HEK293 (cell line): ENCODE data around the gene RFX4.
A peak's percentile ranks its signal among the peaks of the same experiment; 100 is the strongest.

Source experiments
- CTCF ChIA-PET: fragments of 350-600 bp; formaldehyde crosslinking; extraction: SDS; loops from one replicate; lab custom pipeline; 2021; ENCODE audit warnings: antibody characterized with exemption; lab: Yijun Ruan, JAX
- POLR2A ChIA-PET: fragments of 300-600 bp; formaldehyde crosslinking; extraction: SDS; loops from one replicate; lab custom pipeline; 2020; ENCODE audit warnings: antibody characterized with exemption, inconsistent platforms; lab: Yijun Ruan, JAX
- H3K27ac ChIP-seq: fragments of 200-500 bp; sonication (Bioruptor generic); 2 replicates; pipeline ENCODE4 v1.5.1; 2014; ENCODE audit warnings: low read depth, low read length, control low read depth, inconsistent platforms; ENCODE audit errors: extremely low read depth
- H3K36me3 ChIP-seq, 2 experiments: fragments of 200-500 bp in 1 of 2; sonication (Bioruptor generic) in 1 of 2; 1 replicate in 1 of 2; 2 replicates in 1 of 2; pipeline ENCODE4 v1.5.1; 2014 to 2017; ENCODE audit warnings: inconsistent platforms in 2 of 2, low read length in 2 of 2; ENCODE audit not compliant: control insufficient read depth in 2 of 2, insufficient read depth in 1 of 2
- H3K4me1 ChIP-seq: fragments of 200-500 bp; sonication (Bioruptor generic); 2 replicates; pipeline ENCODE4 v1.5.1; 2014; ENCODE audit warnings: mild to moderate bottlenecking, low read length, inconsistent platforms; ENCODE audit not compliant: control insufficient read depth, insufficient read depth
- H3K4me3 ChIP-seq: 2 replicates; pipeline ENCODE4 v1.5.1; 2011; ENCODE audit warnings: low read depth, mild to moderate bottlenecking, control low read depth, low read length, moderate library complexity
- H3K9me3 ChIP-seq: fragments of 200-500 bp; sonication (Bioruptor generic); 2 replicates; pipeline ENCODE4 v1.5.1; 2014; ENCODE audit warnings: low read depth, low read length, inconsistent platforms; ENCODE audit not compliant: control insufficient read depth, insufficient read depth
- BCL6B ChIP-seq: fragments of 450-650 bp; formaldehyde crosslinking; IDR thresholded peaks from 2 replicates; pipeline ENCODE4 v1.5.1; 2017; ENCODE audit warnings: missing biosample characterization, missing genetic modification characterization
- HOXC10 ChIP-seq: sonication (generic); formaldehyde crosslinking; IDR thresholded peaks from 2 replicates; pipeline ENCODE4 v1.8.1; 2023; ENCODE audit warnings: mild to moderate bottlenecking, missing genetic modification reagents
- RBAK ChIP-seq: fragments of 450-650 bp; formaldehyde crosslinking; IDR thresholded peaks from 2 replicates; pipeline ENCODE4 v1.5.1; 2016; ENCODE audit warnings: missing biosample characterization, missing genetic modification characterization
- WT1 ChIP-seq: fragments of 450-650 bp; formaldehyde crosslinking; IDR thresholded peaks from 2 replicates; pipeline ENCODE4 v1.5.1; 2016; ENCODE audit warnings: missing biosample characterization, missing genetic modification characterization
- ZBTB6 ChIP-seq: fragments of 450-650 bp; formaldehyde crosslinking; IDR thresholded peaks from 2 replicates; pipeline ENCODE4 v1.5.1; 2017; ENCODE audit warnings: missing biosample characterization, missing genetic modification characterization
- ZNF10 ChIP-seq: fragments of 450-650 bp; formaldehyde crosslinking; IDR thresholded peaks from 2 replicates; pipeline ENCODE4 v1.5.1; 2017; ENCODE audit warnings: missing biosample characterization, missing genetic modification characterization
- ZNF18 ChIP-seq: fragments of 450-650 bp; formaldehyde crosslinking; IDR thresholded peaks from 2 replicates; pipeline ENCODE4 v1.5.1; 2016; ENCODE audit warnings: missing biosample characterization, missing genetic modification characterization
- ZNF19 ChIP-seq: fragments of 450-650 bp; formaldehyde crosslinking; IDR thresholded peaks from 2 replicates; pipeline ENCODE4; 2016; ENCODE audit warnings: missing biosample characterization, missing genetic modification characterization, low read depth
- ZNF600 ChIP-seq: fragments of 450-650 bp; formaldehyde crosslinking; IDR thresholded peaks from 2 replicates; pipeline ENCODE4 v1.5.1; 2016; ENCODE audit warnings: missing biosample characterization, missing genetic modification characterization
- ZNF626 ChIP-seq: fragments of 450-650 bp; sonication (Bioruptor Pico); formaldehyde crosslinking; IDR thresholded peaks from 2 replicates; pipeline ENCODE4 v1.5.1; 2018; ENCODE audit warnings: missing biosample characterization, missing genetic modification characterization, inconsistent platforms
- ZNF707 ChIP-seq: fragments of 450-650 bp; formaldehyde crosslinking; IDR thresholded peaks from 2 replicates; pipeline ENCODE4 v1.5.1; 2016; ENCODE audit warnings: missing biosample characterization, missing genetic modification characterization
- ZNF843 ChIP-seq: fragments of 450-650 bp; formaldehyde crosslinking; IDR thresholded peaks from 2 replicates; pipeline ENCODE4 v1.5.1; 2016; ENCODE audit warnings: missing biosample characterization, missing genetic modification characterization
- TF ChIP-seq, protein P1 (sequence below): fragments of 450-650 bp; formaldehyde crosslinking; IDR thresholded peaks from 2 replicates; pipeline ENCODE4 v1.5.1; 2017; ENCODE audit warnings: missing biosample characterization, missing genetic modification characterization
- TF ChIP-seq, protein P2 (sequence below): fragments of 450-650 bp; formaldehyde crosslinking; IDR thresholded peaks from 2 replicates; pipeline ENCODE4 v1.5.1; 2016; ENCODE audit warnings: missing biosample characterization, missing genetic modification characterization

RFX4 gene

GRCh38 chr12:106769546-106769945 is 186.7 kb downstream of the RFX4 start (continued):
- TF ChIP-seq RBAK (tag by site-specific recombination) = no peak
- TF ChIP-seq ZNF626 (tag by site-specific recombination) = no peak
- TF ChIP-seq HOXC10 (CRISPR knock-in tag) = no peak
- no peak for TF ChIP-seq ZNF707 (tag by site-specific recombination)
- TF ChIP-seq, all 188 proteins: peak for 0

- H3K4me3 ChIP-seq = no peak overlapping the region
- ChIA-PET CTCF (no interaction called here), POLR2A (no interaction called here)
- H3K27ac ChIP-seq = no peak overlapping the region
- H3K4me1 ChIP-seq = peaks cover 13% of the 10 kb centered on the region
- no peaks in the 10 kb centered on the region for H3K9me3 ChIP-seq
- H3K36me3 ChIP-seq = no peaks in the 10 kb centered on the region
- TF ChIP-seq ZNF843 (no peak), BCL6B (no peak)
Observed at GRCh38 chr12:106771425-106771824, 188.6 kb downstream of the RFX4 start.

DNA sequence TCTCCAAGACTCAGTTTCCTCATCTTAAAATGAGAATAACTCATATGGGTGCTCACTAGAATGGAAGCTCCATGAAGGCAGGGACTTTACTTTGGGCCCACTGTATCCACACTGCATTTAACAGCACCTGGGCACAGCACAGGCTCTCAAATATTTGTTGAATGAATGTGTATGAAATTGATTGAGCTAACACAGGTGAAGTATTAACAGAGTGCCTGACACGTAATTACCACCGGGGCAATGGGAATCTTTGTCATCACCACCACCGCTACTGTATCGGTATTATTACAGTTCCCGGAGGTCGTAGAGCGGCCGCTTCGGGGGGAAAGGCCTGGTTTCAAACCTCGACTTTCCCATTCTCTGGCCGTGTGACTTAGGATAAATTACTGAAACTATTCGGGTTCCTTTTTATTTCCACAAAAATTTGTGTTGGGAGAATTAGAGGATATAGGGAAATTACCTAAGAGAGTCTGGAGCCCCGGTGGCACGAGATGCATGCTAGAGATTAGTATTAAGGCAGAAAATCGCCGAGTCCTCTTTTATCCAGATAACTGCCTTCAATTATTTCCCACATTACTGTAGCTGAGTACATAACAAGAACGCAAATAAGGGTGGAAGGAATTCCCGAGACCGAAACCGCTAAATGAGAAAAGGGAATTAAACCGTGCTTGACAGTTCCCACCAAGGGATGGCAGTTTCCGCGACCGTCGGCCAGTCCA is 190.6 kb downstream of the RFX4 start:
- peak overlapping the region; percentile 89 for H3K27ac ChIP-seq
- ChIA-PET CTCF (no interaction called here), POLR2A (interaction anchor here (0.6 kb wide), 1 partner anchor 8 kb away, joined by 3 read pairs; no protein-coding TSS in a partner anchor)
- H3K9me3 ChIP-seq = no peaks in the 10 kb centered on the region
- no peaks in the 10 kb centered on the region for H3K36me3 ChIP-seq
- H3K4me3 ChIP-seq = peak overlapping the region; percentile 78
- H3K4me1 ChIP-seq = no peaks in the 10 kb centered on the region
- TF ChIP-seq ZBTB6 (tag by site-specific recombination) (no peak), ZNF10 (tag by site-specific recombination) (no peak), ZNF600 (tag by site-specific recombination) (0 out of 2 replicates have a peak, but pooled peaks have one; percentile 32), ZNF707 (tag by site-specific recombination) (no peak), ZNF19 (tag by site-specific recombination) (no peak), ZNF18 (tag by site-specific recombination) (0 out of 2 replicates have a peak, but pooled peaks have one; percentile 19), WT1 (tag by site-specific recombination) (peak; percentile 8; the same call in 1 of the 2 replicates)
- TF ChIP-seq, protein P1, sequence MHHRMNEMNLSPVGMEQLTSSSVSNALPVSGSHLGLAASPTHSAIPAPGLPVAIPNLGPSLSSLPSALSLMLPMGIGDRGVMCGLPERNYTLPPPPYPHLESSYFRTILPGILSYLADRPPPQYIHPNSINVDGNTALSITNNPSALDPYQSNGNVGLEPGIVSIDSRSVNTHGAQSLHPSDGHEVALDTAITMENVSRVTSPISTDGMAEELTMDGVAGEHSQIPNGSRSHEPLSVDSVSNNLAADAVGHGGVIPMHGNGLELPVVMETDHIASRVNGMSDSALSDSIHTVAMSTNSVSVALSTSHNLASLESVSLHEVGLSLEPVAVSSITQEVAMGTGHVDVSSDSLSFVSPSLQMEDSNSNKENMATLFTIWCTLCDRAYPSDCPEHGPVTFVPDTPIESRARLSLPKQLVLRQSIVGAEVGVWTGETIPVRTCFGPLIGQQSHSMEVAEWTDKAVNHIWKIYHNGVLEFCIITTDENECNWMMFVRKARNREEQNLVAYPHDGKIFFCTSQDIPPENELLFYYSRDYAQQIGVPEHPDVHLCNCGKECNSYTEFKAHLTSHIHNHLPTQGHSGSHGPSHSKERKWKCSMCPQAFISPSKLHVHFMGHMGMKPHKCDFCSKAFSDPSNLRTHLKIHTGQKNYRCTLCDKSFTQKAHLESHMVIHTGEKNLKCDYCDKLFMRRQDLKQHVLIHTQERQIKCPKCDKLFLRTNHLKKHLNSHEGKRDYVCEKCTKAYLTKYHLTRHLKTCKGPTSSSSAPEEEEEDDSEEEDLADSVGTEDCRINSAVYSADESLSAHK (tag by site-specific recombination) = peak; percentile 29; the same call in 1 of the 2 replicates
- TF ChIP-seq, protein P2, sequence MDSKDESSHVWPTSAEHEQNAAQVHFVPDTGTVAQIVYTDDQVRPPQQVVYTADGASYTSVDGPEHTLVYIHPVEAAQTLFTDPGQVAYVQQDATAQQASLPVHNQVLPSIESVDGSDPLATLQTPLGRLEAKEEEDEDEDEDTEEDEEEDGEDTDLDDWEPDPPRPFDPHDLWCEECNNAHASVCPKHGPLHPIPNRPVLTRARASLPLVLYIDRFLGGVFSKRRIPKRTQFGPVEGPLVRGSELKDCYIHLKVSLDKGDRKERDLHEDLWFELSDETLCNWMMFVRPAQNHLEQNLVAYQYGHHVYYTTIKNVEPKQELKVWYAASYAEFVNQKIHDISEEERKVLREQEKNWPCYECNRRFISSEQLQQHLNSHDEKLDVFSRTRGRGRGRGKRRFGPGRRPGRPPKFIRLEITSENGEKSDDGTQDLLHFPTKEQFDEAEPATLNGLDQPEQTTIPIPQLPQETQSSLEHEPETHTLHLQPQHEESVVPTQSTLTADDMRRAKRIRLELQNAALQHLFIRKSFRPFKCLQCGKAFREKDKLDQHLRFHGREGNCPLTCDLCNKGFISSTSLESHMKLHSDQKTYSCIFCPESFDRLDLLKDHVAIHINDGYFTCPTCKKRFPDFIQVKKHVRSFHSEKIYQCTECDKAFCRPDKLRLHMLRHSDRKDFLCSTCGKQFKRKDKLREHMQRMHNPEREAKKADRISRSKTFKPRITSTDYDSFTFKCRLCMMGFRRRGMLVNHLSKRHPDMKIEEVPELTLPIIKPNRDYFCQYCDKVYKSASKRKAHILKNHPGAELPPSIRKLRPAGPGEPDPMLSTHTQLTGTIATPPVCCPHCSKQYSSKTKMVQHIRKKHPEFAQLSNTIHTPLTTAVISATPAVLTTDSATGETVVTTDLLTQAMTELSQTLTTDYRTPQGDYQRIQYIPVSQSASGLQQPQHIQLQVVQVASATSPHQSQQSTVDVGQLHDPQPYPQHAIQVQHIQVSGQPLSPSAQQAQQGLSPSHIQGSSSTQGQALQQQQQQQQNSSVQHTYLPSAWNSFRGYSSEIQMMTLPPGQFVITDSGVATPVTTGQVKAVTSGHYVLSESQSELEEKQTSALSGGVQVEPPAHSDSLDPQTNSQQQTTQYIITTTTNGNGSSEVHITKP (tag by site-specific recombination) = peak; percentile 29
